Fibroblast of villous mesenchyme (primary cell): ENCODE measurements around the gene TLR4. TPM values are rescaled to one million over a fixed set of nuclear protein-coding genes. Genes with fewer than 3 reads are reported as not detected.
A peak's percentile ranks its signal among the peaks of the same experiment; 100 is the strongest.

ENCODE experiments used
- DNase-seq: peaks from one replicate; pipeline ENCODE4 v3.0.0-alpha.2; 2010; ENCODE audit warnings: low read depth
- H3K4me3 ChIP-seq: 2 replicates; pipeline ENCODE4 v1.5.1; 2011; ENCODE audit warnings: low read depth, mild to moderate bottlenecking, low read length
- total RNA-seq: library from RNA; depleted of rRNA; stranded (reverse); fragments of >200 nt; gene quantifications from 2 replicates; pipeline ENCODE4 v1.2.3, GENCODE V29; 2012
- TF ChIP-seq, protein P1 (sequence below): IDR thresholded peaks from 2 replicates; pipeline ENCODE4 v1.5.1; 2012; ENCODE audit warnings: low read depth, mild to moderate bottlenecking, low read length; ENCODE audit not compliant: insufficient read depth

The TLR4 gene
- total RNA-seq, 1 donor = 18.1 TPM

GRCh38 chr9:117732494-117732893 is 28.3 kb downstream of the TLR4 start:
- no peak overlapping the region for H3K4me3 ChIP-seq
- no peak for DNase-seq
- TF ChIP-seq, protein P1, sequence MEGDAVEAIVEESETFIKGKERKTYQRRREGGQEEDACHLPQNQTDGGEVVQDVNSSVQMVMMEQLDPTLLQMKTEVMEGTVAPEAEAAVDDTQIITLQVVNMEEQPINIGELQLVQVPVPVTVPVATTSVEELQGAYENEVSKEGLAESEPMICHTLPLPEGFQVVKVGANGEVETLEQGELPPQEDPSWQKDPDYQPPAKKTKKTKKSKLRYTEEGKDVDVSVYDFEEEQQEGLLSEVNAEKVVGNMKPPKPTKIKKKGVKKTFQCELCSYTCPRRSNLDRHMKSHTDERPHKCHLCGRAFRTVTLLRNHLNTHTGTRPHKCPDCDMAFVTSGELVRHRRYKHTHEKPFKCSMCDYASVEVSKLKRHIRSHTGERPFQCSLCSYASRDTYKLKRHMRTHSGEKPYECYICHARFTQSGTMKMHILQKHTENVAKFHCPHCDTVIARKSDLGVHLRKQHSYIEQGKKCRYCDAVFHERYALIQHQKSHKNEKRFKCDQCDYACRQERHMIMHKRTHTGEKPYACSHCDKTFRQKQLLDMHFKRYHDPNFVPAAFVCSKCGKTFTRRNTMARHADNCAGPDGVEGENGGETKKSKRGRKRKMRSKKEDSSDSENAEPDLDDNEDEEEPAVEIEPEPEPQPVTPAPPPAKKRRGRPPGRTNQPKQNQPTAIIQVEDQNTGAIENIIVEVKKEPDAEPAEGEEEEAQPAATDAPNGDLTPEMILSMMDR = no peak

DNA sequence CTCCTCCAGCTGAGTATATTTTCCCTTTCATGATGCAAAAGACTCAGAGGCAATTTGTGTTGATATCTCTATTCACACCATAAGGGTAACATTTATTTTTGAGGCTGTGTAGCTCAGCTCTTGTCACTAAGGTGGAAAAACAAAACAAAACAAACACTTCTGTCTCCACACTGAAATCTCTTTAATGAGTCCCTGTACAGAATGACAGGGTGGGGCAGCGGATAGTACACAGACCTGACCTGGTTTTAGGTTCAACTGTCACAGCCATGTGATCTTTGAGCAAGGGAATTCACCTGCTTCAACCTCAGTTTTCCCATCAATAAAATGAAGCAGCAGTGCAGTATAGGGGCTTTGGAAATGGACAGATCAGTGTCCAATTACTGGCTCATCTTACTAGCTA is 29.3 kb downstream of the TLR4 start:
- DNase-seq = no peak
- H3K4me3 ChIP-seq = no peak overlapping the region
- TF ChIP-seq, protein P1 = no peak

DNA sequence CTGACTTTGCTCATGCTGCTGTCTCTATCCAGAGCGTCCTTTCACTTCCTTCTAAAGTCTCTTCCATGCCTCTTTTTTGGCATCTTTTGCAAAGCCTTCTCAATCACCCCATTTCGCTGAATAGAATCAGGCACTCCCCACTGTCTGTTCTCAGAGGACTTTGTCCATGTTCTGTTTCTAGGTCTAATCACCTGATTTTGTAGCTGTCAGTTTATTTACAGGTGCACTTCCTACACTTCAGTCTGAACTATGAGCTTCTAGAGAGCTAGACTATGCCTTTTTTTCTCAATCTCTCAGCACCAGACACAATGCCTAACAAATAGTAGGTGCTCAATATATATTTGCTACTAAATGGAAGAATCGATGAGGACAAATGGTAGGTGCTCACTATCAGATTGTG is 29.9 kb downstream of the TLR4 start:
- no peak overlapping the region for H3K4me3 ChIP-seq
- no peak for DNase-seq
- TF ChIP-seq, protein P1 = no peak

GRCh38 chr9:117734523-117735314 is 30.5 kb downstream of the TLR4 start:
- TF ChIP-seq, protein P1 = no peak
- peak; percentile 47 for DNase-seq
- no peak overlapping the region for H3K4me3 ChIP-seq

GRCh38 chr9:117737721-117738226 is 33.6 kb downstream of the TLR4 start:
- no peak overlapping the region for H3K4me3 ChIP-seq
- TF ChIP-seq, protein P1 = no peak
- no peak for DNase-seq

DNA sequence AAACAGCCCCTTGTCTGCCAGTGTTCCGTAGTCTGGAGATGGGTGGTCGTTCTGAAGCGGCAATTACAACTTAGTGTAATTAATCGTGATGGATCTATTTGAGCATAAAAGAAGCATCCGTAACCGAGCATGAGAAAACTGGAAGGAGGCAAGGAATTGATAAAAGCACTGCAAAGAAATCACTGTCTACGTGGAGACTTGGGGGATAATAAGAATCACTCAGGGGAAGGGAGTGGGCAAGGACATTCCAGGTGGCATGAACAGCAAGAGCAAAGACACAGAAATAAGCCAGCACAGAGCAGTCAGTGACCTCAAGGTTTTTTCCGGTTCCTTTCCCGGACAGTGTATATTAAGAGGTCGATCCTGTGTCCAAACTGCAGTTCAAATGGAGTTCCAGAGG is 35.0 kb downstream of the TLR4 start:
- DNase-seq = no peak
- no peak overlapping the region for H3K4me3 ChIP-seq
- TF ChIP-seq, protein P1 = no peak
